ENCODE data around the gene SLC9A7.
"Not testable (repeated sequence)": the region's sequence is repeated elsewhere in the genome, so short reads cannot be mapped to it uniquely, and the experiment has no call there.

The SLC9A7 gene

DNA sequence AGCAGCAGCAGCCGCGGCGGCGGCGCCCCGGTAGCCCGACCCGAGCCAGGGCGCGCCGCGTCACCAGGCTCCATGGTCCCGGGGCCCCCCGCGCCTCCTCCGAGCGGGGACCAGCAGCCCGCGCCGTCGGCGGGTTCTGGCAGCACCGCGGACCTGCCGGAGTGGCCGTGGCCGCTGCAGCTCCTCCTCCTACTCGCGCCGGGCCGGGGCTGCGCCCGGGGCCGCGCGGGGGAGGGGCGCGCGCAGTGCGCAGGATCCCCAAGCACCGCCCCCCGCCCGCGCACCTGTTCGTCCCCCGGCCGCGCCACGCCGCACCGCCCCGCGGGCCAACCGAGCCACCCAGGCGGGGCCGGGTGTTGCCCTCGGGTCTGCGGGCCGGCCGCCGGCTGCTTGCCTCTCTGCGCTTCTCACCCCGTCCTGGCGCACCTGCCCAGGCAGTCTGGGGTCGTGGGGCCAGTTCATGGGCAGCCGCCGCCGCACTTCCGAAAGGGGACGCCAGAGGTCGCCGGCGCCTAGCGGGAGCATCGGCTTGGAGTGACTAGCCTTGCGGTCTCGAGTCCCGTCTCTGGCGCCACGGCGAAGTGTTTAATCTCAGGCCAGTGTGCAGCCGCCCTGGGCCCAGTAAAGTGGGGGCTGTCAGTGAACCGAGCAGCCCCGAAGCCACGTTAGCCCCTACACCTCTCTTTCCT lies at the start of gene SLC9A7:
Gene SLC9A7, minus strand, starts transcription at position 163 of the 689 bp plus-strand sequence. Its CDS starts 89 bp downstream, at position 74.
- DNase-seq (ENCODE audit: low spot score) = peak; percentile 78

DNA sequence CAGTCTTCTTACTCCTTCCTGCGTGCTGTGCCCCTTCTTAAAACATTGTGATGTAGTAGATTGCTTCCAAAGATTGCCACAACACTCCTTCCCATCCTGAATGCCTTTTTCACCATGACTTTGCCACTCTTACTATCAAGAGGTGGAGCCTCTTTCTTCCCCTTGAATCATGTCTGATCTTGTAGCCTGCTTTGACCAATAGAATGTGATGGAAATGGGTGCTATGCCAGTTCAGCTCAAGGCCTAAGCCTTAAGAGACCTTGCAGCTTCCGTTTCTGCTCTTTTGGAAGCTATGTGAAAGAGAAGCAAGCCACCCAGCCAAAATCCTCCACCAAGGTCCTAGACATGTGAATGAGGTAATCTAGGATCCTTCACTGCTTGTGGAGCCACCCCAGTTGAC lies 46.4 kb upstream of the SLC9A7 start:
- no peak for DNase-seq (ENCODE audit: low spot score)

DNA sequence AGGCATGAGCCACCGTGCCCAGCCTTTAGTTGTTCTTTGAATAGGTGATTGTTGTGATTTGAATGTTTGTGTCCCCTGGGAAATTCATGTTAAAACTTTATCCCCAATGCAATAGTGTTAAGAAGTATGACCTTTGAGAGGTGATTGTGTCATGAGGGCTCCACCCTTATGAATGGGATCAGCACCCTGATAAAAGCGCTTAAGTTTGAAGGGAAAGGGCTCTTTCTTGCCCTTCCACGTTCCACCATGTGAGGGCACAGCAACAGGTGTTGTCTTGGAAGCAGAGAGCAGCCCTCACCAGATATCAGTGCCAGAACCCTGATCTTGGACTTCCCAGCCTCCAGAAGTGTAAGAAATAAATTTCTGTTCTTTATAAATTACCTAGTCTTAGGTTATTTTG lies 44.2 kb upstream of the SLC9A7 start:
- peak; percentile 19 for DNase-seq (ENCODE audit: low spot score)

DNA sequence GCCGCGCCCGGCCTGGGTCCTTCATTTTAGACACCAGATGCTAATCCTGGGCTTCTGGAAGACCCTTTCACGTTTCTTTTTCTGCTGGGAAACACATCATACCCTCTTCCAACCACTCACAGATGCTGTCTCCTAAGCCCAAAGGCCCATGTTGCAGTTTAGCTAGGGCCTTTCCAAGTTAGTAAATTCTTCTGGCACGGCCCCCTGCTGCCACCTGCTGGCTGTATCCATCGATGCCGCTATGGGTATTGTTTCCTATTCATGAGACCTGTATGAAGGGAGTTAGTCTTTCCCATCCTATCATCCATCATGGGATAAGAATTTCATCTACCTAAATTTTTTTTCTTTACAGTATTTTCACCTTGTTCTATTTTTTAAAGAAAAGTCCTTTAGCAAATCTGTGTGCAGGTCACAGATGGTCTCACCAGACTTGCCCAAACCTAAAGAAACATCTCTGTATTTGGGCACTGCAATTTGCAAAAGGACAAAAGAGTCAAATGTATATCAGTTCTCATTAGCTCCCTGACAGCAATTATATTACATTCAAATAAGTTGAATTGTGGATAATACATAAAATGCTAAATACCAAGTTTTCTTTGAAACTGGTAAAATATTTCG lies 37.8 kb upstream of the SLC9A7 start:
- peak; percentile 81 for DNase-seq (ENCODE audit: low spot score)

DNA sequence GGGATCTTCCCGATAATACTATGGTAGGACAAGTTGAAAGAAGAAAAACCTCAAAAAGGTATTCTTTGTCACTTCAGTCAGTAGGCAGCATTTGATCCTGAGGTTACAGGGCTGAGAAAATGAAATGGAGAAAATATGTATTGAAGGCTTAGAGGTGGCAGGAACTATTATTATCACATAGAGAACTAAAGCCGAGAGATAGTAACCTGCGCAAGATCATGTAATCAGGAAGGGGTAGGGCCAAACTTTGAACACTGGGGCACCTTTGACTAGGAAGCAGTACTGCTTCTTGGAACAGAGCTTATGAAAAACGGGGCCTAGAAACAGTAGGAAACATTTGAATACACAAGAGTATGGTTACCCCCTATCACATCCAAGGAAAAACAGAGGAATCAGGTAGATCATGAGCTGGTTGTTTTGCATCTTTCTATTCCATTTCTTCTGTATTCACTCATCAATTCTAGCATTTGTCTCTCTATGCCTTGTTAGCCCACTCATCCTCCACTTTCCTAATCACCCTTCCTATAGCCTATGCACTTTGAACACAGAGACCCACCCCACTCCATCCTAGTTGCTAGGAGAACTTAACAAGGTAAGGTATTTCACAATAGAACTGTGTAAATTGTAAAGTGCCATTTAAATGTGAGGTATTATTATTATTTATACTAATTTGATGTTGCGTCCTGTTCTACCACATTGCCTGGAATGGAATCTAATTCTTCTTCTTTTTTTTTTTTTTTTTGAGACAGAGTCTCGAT lies 34.6 kb upstream of the SLC9A7 start:
- no peak for DNase-seq (ENCODE audit: low spot score)

DNA sequence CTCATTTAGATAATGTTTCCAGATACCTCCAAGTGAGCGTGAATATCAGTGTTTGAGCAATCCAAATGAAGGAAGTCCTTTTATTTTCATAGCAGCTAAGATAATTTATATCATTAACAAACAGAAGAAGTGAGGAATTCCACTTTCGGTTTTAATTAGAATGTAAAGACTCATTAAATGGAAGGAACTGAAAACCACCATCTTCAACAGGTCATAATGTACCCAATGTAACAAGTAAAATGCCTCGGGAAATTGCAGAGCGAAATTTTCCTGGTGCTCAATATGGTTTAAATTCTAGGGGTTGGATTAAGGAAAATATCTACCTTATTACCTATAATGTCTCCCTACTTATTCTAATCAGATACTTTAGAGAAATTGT lies 33.9 kb upstream of the SLC9A7 start:
- DNase-seq (ENCODE audit: low spot score) = no peak

DNA sequence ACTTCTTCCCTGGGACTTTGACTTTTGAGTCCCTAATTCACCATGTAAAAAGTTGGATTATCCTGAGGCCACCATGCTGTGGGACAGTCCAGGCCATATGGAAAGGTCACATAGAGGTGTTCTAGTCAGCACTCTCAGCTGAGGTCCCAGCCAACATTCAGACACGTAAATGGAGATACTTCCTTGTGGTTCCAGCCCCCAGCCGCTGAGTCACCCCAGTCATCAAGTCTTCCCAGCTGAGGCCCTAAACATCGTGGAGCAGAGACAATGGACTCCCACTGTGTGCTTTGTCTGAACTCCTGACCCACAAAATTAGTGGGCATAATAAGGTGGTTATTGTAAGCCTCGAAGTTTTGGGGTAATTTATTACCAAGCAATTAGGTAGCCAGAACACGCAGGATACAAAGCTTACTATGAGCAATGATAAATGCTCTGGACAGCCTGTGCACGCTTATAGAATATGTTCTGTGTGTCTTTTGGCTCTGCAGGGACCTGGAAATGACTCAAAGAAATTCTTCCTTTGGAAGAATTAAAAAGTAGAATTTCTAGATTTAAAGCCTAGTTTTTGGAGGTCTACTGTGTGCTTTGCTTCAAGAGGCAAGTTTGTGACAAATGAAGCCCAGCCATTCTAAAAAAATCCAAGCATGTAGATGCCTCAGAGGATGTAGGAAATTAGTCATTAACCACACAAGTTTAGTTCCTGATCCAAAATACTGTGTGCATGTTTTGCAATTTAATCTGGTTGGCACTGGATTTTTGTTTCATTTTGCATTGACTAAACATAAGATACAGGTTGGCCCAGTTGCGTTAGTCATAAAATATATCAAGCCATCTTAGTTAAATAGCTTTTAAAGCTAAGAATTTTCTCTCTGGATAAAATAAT lies 33.2 kb upstream of the SLC9A7 start:
- peak; percentile 97 for DNase-seq (ENCODE audit: low spot score)

DNA sequence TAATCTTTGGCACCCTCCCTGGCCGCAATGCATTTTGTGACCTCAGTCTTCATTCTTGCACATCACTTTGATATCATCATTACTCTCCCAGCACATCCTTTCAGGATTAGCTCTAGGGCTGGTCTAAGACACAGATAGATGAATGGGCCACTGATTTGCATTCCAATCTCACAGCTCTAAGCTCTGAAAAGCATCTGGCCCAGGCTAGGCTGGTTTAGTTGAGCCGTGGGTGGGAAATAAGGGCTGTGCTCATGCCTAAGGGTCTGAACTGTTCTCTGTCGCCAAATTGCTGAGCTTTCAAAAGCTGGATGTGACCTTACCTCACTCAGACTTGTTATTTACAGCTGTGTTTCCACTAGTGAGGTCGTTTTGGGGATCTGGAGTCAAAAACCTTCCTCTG lies 30.0 kb upstream of the SLC9A7 start:
- no peak for DNase-seq (ENCODE audit: low spot score)

DNA sequence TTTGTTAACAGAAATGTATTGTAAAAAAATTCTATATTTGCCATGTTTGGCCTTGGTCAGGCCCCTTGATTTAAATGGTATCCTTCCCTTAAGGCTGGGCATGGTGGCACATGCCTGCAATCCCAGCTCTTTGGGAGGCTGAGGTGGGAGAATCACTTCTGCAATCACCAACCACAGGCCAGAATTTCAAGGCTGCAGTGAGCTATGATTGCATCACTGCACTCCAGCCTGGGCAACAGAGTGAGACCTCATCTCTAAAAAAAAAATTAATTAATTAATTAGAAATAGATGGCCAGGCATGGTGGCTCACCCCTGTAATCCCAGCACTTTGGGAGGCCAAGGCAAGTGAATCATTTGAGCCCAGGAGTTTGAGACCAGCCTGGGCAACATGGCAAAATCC lies 25.5 kb upstream of the SLC9A7 start:
- not testable (repeated sequence) for DNase-seq (ENCODE audit: low spot score)

DNA sequence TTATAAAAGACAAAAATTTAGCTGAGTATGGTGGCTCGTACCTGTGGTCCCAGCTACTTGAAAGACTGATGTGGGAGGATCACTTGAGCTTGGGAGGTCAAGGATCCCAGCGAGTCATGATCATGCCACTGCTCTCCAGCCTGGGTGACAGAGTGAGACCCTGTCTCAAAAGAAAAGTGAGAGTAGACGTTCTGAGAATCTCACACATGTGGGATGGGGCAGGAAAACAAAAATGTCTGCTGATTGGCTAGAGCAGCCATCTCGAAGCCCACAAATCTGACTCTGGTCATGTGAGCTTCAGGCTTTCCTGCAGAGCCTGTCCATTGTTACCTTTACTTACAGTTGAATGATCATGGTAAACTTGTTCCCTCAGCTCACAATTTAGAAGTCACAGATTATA lies 23.1 kb upstream of the SLC9A7 start:
- DNase-seq (ENCODE audit: low spot score) = no peak

DNA sequence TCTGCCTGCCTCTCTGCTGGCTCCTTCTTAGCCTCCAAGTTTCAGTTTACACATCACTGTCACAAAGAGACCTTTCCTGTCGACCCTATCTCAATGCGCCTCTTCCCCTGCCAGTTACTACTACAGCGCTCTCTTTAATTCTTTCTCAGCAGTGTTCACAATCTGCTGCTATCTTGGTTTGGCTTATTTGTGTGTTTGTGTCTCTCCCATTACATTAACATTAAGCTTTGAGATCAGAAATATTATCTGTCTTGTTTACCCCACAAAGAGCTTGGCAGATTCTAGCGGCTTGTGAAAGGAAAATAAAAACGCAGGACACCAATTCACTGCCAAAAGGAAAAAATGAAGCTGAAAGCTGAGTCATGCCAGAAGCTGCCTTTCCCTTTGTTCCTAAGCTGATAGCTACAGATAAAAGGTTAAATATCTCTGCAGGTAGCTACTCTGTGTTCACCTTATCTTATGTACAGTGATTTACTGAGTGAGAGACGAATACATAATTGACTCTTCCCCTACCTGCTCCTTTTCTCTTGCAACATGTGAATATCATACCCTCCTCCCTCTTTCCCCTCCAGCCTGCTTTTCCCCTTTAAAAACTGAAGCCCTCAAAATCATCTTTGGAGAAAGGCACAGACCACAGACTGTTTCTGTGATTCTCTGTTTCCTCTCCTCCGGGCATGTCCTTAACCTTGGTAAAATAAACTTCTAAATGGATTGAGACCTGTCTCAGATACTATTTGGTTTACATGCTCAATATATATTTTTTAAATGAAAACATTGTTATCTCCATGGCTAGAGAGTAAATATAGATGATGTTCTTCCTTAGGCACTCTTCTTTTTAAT lies 19.3 kb upstream of the SLC9A7 start:
- DNase-seq (ENCODE audit: low spot score) = no peak

DNA sequence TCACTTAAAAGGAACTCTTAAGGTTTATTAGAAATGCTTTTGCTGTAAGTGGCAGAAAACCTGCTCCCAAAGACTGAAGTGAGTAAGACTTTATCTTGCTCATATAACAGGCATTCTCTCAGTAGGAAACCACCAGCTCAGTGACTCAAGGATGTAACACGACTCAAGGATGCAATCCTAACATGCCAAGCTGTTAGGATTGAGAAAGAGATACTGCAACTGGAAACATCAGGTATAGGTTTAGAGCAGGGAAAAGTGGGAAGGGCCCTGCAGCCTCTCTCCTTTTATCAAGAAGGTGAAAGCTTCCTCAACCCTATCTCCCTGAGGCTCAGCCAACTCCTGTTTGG lies 11.9 kb upstream of the SLC9A7 start:
- peak; percentile 88 for DNase-seq (ENCODE audit: low spot score)

DNA sequence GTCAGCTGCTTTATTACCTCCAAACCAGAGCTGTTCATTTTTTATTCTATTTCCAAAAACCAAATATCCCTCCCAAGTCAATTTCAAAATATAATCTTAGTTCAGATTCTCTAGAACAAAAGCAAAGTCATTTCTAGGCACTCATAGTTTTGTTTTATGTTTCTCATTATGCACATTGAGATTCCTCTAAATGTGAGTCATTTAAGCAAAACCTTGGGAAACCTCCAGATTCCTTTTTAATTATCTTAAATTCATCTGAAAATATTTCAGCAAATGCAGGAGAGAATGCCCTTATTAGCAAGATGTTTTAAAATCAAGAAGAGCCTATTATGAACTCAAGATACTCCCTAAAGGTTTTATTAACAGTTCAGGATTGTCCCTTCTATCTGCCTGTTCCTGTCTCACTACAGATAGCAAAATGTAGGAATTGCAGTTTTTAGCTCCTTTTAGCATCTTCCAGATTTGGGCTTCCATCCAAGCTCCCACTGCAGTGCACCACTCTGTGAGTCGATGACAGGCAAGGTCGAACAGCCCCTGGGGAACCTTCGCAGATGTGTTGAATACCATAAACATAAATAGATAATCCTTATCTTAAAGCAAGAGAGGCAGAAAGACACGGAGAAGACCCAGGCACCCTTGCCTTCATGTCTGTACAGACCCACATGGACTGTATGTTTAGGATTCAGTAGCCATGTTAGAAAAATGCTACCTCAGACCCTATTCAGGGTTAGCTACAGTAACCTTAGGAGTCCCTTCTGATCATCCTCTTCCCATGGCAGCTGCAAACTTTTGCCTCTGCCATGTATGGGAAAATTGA lies 11.3 kb upstream of the SLC9A7 start:
- DNase-seq (ENCODE audit: low spot score) = peak; percentile 30

DNA sequence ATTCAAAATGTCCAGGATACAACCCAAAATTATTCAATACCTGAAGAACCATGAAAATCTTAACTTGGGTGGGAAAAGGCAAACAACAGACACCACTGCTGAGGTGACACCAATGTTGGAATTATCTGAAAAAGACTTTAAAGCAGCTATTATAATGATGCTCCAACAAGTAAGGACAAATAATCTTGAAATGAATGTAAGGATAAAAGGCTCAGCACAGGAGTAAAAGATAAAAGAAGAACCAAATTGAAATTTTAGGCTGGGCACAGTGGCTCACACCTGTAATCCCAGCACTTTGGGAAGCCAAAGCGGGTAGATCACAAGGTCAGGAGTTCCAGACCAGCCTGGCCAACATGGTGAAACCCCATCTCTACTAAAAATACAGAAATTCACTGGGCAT lies 4.0 kb upstream of the SLC9A7 start:
- DNase-seq (ENCODE audit: low spot score) = no peak

DNA sequence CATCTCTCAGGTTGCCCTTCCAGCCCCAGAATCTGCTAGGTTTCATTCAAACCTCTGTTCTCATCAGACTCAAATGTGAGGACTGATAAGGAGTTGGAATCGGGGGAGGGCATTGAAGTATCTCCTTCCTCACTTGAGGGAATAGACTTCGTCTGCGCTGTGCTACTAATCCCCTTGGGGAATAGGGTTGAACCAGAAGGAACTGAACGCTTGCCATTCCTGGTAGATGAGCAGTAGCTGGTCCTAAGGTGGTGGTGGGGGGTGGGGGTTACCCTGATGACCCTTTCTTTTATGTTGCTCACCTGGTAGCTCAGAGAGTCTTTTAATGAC lies 692 bp upstream of the SLC9A7 start:
- peak; percentile 34 for DNase-seq (ENCODE audit: low spot score)

DNA sequence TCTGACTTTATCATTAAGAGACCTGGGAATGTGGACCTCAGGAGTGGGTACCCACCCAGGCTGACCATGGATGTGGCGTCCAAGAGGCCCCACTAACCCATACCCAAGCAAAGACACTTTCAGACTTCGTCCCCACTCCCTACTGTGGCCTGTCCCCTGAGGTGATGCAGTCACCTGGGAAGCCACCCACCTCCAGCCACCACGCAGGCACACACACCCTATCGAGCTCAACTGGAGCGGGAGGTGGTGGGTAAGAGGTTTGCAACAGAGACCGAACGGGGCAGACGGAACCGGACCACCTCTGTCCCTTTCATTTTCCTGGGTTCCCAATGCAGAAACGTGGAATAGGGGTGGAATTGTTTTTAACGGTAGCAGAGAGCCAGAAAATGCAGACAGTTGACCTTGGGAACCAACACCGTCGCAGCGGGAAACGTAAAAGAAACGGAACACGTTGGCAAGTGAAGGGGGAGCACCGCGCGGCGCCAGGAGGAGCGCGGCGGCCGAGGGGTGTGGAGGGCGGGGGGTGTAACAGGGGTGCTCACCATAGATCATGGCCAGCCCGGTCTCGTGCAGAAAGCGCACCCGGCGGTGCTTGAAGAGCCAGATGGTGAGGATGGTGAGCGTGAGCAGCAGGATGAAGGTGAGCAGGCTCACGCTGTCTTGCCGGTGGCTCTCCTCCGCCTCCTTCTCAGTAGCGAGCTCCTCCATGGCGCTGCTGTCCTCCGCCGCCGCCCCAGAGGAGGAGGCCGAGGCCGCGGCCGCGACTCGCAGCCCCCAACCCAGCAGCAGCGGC lies 559 bp downstream of the SLC9A7 start:
- peak; percentile 31 for DNase-seq (ENCODE audit: low spot score)

DNA sequence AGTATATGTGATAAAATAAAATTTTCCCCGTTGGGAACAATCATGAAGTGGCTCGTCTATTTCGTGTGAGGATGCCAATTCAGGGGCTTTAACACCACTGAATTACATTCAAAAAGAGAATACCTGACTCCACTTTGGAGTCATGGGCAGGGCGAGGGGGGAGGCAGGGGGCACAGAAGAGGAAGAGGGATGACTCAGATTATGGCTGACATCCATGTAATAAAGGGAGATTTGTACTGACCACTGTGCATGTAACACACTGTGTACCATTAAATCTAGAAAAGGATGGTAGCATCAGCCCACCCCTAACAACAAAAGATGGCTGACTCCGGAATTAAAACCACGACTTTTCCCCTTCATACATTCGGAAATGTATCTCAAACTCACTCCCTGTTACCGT lies 1.3 kb downstream of the SLC9A7 start:
- peak; percentile 69 for DNase-seq (ENCODE audit: low spot score)

DNA sequence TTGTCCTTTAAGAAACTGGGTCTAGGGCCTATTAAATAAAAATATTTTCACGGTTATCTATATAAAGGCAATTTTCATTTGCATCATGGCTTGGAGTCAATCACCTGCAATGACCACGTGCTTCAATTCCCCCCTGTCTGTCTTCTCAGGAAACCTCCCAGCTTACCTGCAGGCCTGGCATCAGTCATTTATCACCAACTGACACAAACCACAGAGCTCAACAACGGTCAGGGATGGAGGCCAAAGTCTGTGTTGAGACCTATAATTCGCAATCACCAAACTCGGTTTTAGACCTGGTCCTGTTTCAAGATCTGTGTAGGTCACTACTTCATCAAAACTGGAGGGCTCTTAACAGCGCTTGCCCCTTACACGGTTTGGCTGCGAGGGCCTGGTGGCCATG lies 1.9 kb downstream of the SLC9A7 start:
- no peak for DNase-seq (ENCODE audit: low spot score)

DNA sequence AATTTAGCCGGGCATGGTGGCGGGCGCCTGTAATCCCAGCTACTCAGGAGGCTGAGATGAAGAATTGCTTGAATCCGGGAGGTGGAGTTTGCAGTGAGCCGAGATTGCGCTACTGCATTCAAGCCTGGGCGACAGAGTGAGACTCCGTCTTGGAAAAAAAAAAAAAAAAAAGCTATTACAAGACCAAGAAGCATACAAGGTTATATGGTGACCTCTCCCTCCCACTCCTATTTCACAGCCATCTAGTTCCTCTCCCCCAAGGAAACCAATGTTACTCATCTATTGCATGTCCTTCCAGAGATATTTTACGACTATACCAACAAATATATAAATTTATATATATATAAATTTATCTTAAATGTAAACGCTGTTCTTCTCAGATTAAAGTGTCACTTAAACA lies 3.2 kb downstream of the SLC9A7 start:
- no peak for DNase-seq (ENCODE audit: low spot score)

DNA sequence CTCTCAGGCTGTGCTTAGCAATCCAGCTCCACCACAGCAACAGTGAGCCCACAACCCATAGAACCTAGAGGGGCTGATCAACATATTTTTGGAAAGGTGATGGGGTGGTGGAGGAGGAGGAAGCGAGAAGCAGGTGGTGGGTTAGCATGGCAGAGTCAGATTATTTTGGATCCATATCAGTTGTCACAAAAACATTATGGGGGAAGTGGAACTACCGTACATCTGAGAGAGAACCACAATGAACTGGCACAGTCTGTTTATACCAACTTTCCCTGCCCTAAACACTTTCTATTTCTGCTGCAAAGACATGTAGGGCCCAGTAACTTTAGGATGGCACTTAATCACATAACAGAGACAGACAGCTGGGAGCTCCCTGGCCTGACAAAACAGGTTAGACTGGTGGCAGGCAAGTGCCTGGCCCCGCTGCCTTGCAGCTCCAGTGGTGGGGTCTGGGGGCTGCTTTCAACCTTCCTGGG lies 4.3 kb downstream of the SLC9A7 start:
- DNase-seq (ENCODE audit: low spot score) = no peak
